ENCODE results near the gene TMSB15B. TPM values are rescaled to one million over a fixed set of nuclear protein-coding genes. Genes with fewer than 3 reads are reported as not detected.
"Not testable (repeated sequence)": the region's sequence is repeated elsewhere in the genome, so short reads cannot be mapped to it uniquely, and the experiment has no call there.

The TMSB15B gene
- total RNA-seq, 1 experiment from 2014 or later, result 8.3 TPM

DNA sequence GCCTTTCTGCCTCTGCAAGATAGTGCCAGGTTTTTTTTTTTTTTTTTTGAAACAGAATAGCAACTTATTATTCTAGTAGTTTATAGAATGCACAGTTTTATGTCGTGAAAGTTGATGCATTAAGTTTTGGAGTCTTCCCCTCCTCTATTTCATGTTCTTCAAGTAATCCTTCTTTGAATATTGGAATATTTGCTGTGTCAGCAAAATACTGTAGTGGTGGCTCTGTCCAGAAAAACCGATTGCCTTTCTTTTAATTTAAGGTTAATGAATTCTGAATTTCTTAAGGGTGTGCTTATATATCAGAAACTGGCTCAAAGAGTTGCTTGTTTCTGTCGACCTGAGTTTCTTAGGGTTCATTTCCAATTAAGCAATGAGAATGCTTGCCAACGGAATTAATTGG lies 34.8 kb upstream of the TMSB15B start (continued):
- TF ChIP-seq, protein P1, sequence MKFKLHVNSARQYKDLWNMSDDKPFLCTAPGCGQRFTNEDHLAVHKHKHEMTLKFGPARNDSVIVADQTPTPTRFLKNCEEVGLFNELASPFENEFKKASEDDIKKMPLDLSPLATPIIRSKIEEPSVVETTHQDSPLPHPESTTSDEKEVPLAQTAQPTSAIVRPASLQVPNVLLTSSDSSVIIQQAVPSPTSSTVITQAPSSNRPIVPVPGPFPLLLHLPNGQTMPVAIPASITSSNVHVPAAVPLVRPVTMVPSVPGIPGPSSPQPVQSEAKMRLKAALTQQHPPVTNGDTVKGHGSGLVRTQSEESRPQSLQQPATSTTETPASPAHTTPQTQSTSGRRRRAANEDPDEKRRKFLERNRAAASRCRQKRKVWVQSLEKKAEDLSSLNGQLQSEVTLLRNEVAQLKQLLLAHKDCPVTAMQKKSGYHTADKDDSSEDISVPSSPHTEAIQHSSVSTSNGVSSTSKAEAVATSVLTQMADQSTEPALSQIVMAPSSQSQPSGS (CRISPR knock-in tag; IDR thresholded peaks at IDR 0.05; ENCODE audit: borderline replicate concordance, low read depth), result no peak
- TF ChIP-seq ESRRA (CRISPR knock-in tag; IDR thresholded peaks at IDR 0.05; ENCODE audit: borderline replicate concordance), result no peak

DNA sequence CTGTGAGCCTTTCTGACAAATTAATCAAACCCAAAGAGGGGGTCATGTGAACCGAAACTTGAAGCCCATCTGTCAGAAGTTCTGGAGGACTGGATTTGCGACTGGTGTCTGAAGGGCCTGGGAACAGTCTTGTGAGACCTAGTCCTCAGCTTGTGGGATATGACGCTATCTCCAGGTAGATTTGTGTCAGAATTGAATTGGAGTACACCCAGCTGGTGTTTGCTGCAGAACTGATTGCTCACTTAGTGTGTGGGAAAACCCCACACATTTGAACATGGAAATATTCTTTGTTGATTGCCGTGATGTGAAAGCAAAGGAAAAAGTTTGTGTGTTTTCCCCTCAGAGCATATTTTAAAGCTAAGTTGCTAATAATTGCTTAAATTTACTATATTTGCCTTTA lies 30.3 kb upstream of the TMSB15B start:
- Mint-ChIP-seq H3K27ac (no peak overlapping the region), H3K4me1 (no peaks in the 10 kb centered on the region), H3K9me3 (no peaks in the 10 kb centered on the region), H3K27me3 (ENCODE audit: low read depth) (peaks cover 5% of the 10 kb centered on the region), H3K4me3 (no peak overlapping the region), H3K36me3 (no peaks in the 10 kb centered on the region)
- POLR2A ChIA-PET, result no interaction called here
- TF ChIP-seq, protein P2, sequence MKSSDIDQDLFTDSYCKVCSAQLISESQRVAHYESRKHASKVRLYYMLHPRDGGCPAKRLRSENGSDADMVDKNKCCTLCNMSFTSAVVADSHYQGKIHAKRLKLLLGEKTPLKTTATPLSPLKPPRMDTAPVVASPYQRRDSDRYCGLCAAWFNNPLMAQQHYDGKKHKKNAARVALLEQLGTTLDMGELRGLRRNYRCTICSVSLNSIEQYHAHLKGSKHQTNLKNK (CRISPR knock-in tag; IDR thresholded peaks at IDR 0.05), result no peak
- TF ChIP-seq, protein P3, sequence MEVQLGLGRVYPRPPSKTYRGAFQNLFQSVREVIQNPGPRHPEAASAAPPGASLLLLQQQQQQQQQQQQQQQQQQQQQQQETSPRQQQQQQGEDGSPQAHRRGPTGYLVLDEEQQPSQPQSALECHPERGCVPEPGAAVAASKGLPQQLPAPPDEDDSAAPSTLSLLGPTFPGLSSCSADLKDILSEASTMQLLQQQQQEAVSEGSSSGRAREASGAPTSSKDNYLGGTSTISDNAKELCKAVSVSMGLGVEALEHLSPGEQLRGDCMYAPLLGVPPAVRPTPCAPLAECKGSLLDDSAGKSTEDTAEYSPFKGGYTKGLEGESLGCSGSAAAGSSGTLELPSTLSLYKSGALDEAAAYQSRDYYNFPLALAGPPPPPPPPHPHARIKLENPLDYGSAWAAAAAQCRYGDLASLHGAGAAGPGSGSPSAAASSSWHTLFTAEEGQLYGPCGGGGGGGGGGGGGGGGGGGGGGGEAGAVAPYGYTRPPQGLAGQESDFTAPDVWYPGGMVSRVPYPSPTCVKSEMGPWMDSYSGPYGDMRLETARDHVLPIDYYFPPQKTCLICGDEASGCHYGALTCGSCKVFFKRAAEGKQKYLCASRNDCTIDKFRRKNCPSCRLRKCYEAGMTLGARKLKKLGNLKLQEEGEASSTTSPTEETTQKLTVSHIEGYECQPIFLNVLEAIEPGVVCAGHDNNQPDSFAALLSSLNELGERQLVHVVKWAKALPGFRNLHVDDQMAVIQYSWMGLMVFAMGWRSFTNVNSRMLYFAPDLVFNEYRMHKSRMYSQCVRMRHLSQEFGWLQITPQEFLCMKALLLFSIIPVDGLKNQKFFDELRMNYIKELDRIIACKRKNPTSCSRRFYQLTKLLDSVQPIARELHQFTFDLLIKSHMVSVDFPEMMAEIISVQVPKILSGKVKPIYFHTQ (CRISPR knock-in tag; IDR thresholded peaks at IDR 0.05), result no peak
- TF ChIP-seq, protein P4, sequence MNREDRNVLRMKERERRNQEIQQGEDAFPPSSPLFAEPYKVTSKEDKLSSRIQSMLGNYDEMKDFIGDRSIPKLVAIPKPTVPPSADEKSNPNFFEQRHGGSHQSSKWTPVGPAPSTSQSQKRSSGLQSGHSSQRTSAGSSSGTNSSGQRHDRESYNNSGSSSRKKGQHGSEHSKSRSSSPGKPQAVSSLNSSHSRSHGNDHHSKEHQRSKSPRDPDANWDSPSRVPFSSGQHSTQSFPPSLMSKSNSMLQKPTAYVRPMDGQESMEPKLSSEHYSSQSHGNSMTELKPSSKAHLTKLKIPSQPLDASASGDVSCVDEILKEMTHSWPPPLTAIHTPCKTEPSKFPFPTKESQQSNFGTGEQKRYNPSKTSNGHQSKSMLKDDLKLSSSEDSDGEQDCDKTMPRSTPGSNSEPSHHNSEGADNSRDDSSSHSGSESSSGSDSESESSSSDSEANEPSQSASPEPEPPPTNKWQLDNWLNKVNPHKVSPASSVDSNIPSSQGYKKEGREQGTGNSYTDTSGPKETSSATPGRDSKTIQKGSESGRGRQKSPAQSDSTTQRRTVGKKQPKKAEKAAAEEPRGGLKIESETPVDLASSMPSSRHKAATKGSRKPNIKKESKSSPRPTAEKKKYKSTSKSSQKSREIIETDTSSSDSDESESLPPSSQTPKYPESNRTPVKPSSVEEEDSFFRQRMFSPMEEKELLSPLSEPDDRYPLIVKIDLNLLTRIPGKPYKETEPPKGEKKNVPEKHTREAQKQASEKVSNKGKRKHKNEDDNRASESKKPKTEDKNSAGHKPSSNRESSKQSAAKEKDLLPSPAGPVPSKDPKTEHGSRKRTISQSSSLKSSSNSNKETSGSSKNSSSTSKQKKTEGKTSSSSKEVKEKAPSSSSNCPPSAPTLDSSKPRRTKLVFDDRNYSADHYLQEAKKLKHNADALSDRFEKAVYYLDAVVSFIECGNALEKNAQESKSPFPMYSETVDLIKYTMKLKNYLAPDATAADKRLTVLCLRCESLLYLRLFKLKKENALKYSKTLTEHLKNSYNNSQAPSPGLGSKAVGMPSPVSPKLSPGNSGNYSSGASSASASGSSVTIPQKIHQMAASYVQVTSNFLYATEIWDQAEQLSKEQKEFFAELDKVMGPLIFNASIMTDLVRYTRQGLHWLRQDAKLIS (CRISPR knock-in tag; IDR thresholded peaks at IDR 0.05; ENCODE audit: borderline replicate concordance), result no peak
- TF ChIP-seq ZNF121 (CRISPR knock-in tag; IDR thresholded peaks at IDR 0.05), result no peak
- no peak for TF ChIP-seq NFYB (CRISPR knock-in tag; conservative IDR thresholded peaks at IDR 0.05; ENCODE audit: low read depth)
- no peak for TF ChIP-seq JUN (CRISPR knock-in tag; IDR thresholded peaks at IDR 0.05)
- TF ChIP-seq ZNF396 (CRISPR knock-in tag; IDR thresholded peaks at IDR 0.05; ENCODE audit: borderline replicate concordance), result no peak
- TF ChIP-seq ZNF232 (CRISPR knock-in tag; IDR thresholded peaks at IDR 0.05), result no peak
- no peak for TF ChIP-seq SMAD3 (CRISPR knock-in tag; IDR thresholded peaks at IDR 0.05; ENCODE audit: borderline replicate concordance)
- DNase-seq (ENCODE audit: low spot score), result no peak
- CTCF ChIA-PET, result no interaction called here
- ATAC-seq, result no peak

DNA sequence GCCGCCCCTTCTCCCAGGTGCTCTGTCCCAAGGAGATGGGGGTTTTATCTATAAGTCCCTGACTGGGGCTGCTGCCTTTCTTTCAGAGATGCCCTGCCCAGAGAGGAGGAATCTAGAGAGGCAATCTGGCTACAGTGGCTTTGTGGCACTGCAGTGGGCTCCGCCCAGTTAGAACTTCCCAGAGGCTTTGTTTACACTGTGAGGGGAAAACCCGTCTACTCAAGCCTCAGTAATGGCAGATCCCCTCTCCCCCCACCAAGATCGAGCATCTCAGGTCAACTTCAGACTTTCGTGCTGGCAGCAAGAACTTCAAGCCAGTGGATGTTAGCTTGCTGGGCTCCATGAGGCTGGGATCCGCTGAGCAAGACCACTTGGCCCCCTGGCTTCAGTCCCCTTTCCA lies 22.2 kb upstream of the TMSB15B start:
- ATAC-seq; H3K27ac Mint-ChIP-seq; H3K9me3 Mint-ChIP-seq; POLR2A ChIA-PET; H3K4me3 Mint-ChIP-seq; DNase-seq (ENCODE audit: low spot score); H3K4me1 Mint-ChIP-seq; H3K36me3 Mint-ChIP-seq: not testable (repeated sequence)
- peaks cover 19% of the 10 kb centered on the region for H3K27me3 Mint-ChIP-seq (ENCODE audit: low read depth)
- CTCF ChIA-PET, result interaction anchor here (1.2 to 1.9 kb wide), 4 partner anchors 21 to 108 kb away, joined by 3 to 12 read pairs (median 5); partner anchors contain the start of gene RAB9B

Data from WTC11 (cell line).